Fibroblast of lung (primary cell): Measurements from ENCODE around the gene KLC1. TPM values are rescaled to one million over a fixed set of nuclear protein-coding genes. Genes with fewer than 3 reads are reported as not detected.

Source experiments
- DNase-seq, 2 donors: peaks; one replicate each; pipeline versions ENCODE4 v3.0.0 to v3.0.0-alpha.2; 2010; ENCODE audit warnings: low read depth in 2 of 2
- H2AFZ ChIP-seq: 2 replicates; pipeline ENCODE4 v1.5.1; 2012; ENCODE audit warnings: low read length, control low read depth, inconsistent platforms
- H3K27ac ChIP-seq: 2 replicates; pipeline ENCODE4 v1.5.1; 2011; ENCODE audit warnings: low read length, control low read depth; ENCODE audit not compliant: insufficient read depth
- H3K27me3 ChIP-seq: 2 replicates; pipeline ENCODE4 v1.5.1; 2011; ENCODE audit warnings: mild to moderate bottlenecking, low read length; ENCODE audit not compliant: control insufficient read depth, insufficient read depth
- H3K36me3 ChIP-seq: 2 replicates; pipeline ENCODE4 v1.5.1; 2011; ENCODE audit warnings: low read length; ENCODE audit not compliant: control insufficient read depth, insufficient read depth
- H3K4me1 ChIP-seq: 2 replicates; pipeline ENCODE4 v1.5.1; 2011; ENCODE audit warnings: low read length; ENCODE audit not compliant: control insufficient read depth, insufficient read depth; ENCODE audit errors: extremely low read depth
- H3K4me2 ChIP-seq: 2 replicates; pipeline ENCODE4 v1.5.1; 2011; ENCODE audit warnings: low read length, control low read depth; ENCODE audit not compliant: insufficient read depth; ENCODE audit errors: extremely low read depth
- H3K4me3 ChIP-seq, 4 experiments: fragments of 200-600 bp in 1 of 4; sonication (generic) in 1 of 4; replicated peaks in 1 of 4; 2 replicates each; pipeline ENCODE4 v1.5.1; 2011 to 2016; ENCODE audit warnings: low read length in 4 of 4, low read depth in 3 of 4, mild to moderate bottlenecking in 3 of 4, control low read depth in 2 of 4, inconsistent platforms in 1 of 4, mixed read lengths in 1 of 4; ENCODE audit not compliant: insufficient read depth in 1 of 4; ENCODE audit errors: control extremely low read depth in 1 of 4
- H3K79me2 ChIP-seq: 2 replicates; pipeline ENCODE4 v1.5.1; 2012; ENCODE audit warnings: mild to moderate bottlenecking, low read length, inconsistent platforms; ENCODE audit not compliant: control insufficient read depth, insufficient read depth
- H3K9ac ChIP-seq: 2 replicates; pipeline ENCODE4 v1.5.1; 2011; ENCODE audit warnings: mild to moderate bottlenecking, low read length, control low read depth; ENCODE audit not compliant: insufficient read depth
- H3K9me3 ChIP-seq: 2 replicates; pipeline ENCODE4 v1.5.1; 2012; ENCODE audit warnings: low read depth, low read length; ENCODE audit not compliant: control insufficient read depth, insufficient read depth
- H4K20me1 ChIP-seq: 2 replicates; pipeline ENCODE4 v1.5.1; 2011; ENCODE audit warnings: low read length; ENCODE audit not compliant: control insufficient read depth, insufficient read depth; ENCODE audit errors: extremely low read depth
- EZH2 ChIP-seq: IDR thresholded peaks from 2 replicates; pipeline ENCODE4 v1.5.1; 2012; ENCODE audit warnings: low read length, control low read depth, mild to moderate bottlenecking; ENCODE audit errors: missing control alignments
- polyA minus RNA-seq: library from RNA; depleted of rRNA, polyadenylated mRNA; stranded (reverse); fragments of >200 nt; gene quantifications from 2 replicates; pipeline ENCODE4 v1.2.3, GENCODE V29; 2011; ENCODE audit warnings: low replicate concordance
- polyA plus RNA-seq, 2 donors: library from polyadenylated mRNA; depleted of rRNA in 1 of 2; stranded (reverse) in 1 of 2; unstranded in 1 of 2; fragments of >200 nt; gene quantifications; 2 replicates each; pipeline ENCODE4 v1.2.1, GENCODE V29; 2011 to 2012; ENCODE audit warnings: missing spikeins in 1 of 2
- total RNA-seq: library from RNA; depleted of rRNA; stranded (reverse); fragments of >200 nt; gene quantifications from 2 replicates; pipeline ENCODE4 v1.2.1, GENCODE V29; 2014
- TF ChIP-seq, protein P1 (sequence below), 2 donors: IDR thresholded peaks in 1 of 2; conservative IDR thresholded peaks in 1 of 2; 1 replicate in 1 of 2; 2 replicates in 1 of 2; pipeline ENCODE4 v1.5.1; 2011 to 2012; ENCODE audit warnings: low read length in 2 of 2, control low read depth in 1 of 2, inconsistent platforms in 1 of 2, low read depth in 1 of 2, mild to moderate bottlenecking in 1 of 2

Gene KLC1
- 138 and 219 TPM in 2 replicates for total RNA-seq
- polyA plus RNA-seq: 180 and 185 TPM in 2 replicates
- polyA plus RNA-seq (2012): 99.9 and 103 TPM in 2 replicates
- polyA minus RNA-seq: 26.2 and 48.7 TPM in 2 replicates

DNA sequence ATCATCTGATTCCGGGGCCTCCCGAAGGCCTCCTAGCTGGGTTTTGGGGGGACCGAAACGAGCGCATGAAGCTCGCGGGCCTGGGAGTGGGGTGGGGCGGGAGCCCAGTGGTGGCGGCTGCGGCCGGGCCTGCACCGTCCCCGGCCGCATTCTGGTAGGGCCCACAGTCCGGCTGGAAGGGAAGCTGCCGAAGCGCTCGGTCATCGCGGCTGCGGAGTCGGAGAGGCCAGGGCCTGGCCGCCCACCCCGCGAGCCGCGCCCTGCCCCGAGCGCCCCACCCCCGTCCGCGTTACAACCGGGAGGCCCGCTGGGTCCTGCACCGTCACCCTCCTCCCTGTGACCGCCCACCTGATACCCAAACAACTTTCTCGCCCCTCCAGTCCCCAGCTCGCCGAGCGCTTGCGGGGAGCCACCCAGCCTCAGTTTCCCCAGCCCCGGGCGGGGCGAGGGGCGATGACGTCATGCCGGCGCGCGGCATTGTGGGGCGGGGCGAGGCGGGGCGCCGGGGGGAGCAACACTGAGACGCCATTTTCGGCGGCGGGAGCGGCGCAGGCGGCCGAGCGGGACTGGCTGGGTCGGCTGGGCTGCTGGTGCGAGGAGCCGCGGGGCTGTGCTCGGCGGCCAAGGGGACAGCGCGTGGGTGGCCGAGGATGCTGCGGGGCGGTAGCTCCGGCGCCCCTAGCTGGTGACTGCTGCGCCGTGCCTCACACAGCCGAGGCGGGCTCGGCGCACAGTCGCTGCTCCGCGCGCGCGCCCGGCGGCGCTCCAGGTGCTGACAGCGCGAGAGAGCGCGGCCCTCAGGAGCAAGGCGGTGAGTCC lies at the start of gene KLC1:
Gene KLC1 (plus strand): TSS at position 528 of the 819 bp plus-strand sequence. CDS start 25,354 bp downstream, outside the sequence.
- Histone ChIP-seq H3K27ac (peak within 1 kb of the TSS; percentile 96), H3K36me3 (no peaks in the 10 kb centered on the region), H3K9ac (peak within 1 kb of the TSS; percentile 96), H3K4me3 (peak within 1 kb of the TSS; percentile 75 to 98 (median 84)), H3K4me2 (peak within 1 kb of the TSS; percentile 96), H3K9me3 (no peaks in the 10 kb centered on the region), H3K4me1 (peaks cover 27% of the 10 kb centered on the region), H2AFZ (peak within 1 kb of the TSS; percentile 67), H4K20me1 (peaks cover 5% of the 10 kb centered on the region), H3K27me3 (no peaks in the 10 kb centered on the region), H3K79me2 (peaks cover 48% of the 10 kb centered on the region)
- peak; percentile 64 to 67 for DNase-seq
- TF ChIP-seq EZH2: no peak
- TF ChIP-seq, protein P1, sequence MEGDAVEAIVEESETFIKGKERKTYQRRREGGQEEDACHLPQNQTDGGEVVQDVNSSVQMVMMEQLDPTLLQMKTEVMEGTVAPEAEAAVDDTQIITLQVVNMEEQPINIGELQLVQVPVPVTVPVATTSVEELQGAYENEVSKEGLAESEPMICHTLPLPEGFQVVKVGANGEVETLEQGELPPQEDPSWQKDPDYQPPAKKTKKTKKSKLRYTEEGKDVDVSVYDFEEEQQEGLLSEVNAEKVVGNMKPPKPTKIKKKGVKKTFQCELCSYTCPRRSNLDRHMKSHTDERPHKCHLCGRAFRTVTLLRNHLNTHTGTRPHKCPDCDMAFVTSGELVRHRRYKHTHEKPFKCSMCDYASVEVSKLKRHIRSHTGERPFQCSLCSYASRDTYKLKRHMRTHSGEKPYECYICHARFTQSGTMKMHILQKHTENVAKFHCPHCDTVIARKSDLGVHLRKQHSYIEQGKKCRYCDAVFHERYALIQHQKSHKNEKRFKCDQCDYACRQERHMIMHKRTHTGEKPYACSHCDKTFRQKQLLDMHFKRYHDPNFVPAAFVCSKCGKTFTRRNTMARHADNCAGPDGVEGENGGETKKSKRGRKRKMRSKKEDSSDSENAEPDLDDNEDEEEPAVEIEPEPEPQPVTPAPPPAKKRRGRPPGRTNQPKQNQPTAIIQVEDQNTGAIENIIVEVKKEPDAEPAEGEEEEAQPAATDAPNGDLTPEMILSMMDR (conservative IDR thresholded peaks at IDR 0.05 in 1 of 2, IDR thresholded peaks at IDR 0.05 in 1 of 2; ENCODE audit: low read depth in 1 of 2, low read length in 2 of 2): no peak

DNA sequence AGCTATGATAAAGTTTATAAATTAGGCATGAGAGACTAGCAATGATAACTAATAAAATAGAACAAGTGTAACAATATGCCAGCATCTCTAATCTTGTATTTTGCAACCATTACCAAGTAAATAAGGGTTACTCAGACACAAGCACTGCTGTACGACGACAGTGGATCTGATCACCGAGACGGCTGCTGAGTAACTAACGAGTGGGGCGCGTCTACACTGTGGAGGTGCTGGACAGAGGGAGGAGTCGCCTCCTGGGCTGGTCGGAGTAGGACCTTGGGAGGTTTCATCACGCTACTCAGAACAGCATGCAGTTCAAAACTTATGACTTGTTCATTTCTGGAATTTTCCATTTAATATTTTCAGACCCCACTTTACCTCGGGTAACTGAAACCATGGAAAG lies 47.8 kb upstream of the KLC1 start:
- TF ChIP-seq, protein P1 (conservative IDR thresholded peaks at IDR 0.05 in 1 of 2, IDR thresholded peaks at IDR 0.05 in 1 of 2; ENCODE audit: low read depth in 1 of 2, low read length in 2 of 2): no peak
- no peak for TF ChIP-seq EZH2
- Histone ChIP-seq H3K9me3 (no peaks in the 10 kb centered on the region), H3K27ac (no peak overlapping the region), H4K20me1 (no peaks in the 10 kb centered on the region), H2AFZ (no peak overlapping the region), H3K4me2 (no peak overlapping the region), H3K4me1 (peaks cover 7% of the 10 kb centered on the region), H3K9ac (no peak overlapping the region), H3K4me3 (no peak overlapping the region), H3K79me2 (peaks cover 4% of the 10 kb centered on the region), H3K36me3 (peaks cover 5% of the 10 kb centered on the region), H3K27me3 (no peaks in the 10 kb centered on the region)
- no peak for DNase-seq

DNA sequence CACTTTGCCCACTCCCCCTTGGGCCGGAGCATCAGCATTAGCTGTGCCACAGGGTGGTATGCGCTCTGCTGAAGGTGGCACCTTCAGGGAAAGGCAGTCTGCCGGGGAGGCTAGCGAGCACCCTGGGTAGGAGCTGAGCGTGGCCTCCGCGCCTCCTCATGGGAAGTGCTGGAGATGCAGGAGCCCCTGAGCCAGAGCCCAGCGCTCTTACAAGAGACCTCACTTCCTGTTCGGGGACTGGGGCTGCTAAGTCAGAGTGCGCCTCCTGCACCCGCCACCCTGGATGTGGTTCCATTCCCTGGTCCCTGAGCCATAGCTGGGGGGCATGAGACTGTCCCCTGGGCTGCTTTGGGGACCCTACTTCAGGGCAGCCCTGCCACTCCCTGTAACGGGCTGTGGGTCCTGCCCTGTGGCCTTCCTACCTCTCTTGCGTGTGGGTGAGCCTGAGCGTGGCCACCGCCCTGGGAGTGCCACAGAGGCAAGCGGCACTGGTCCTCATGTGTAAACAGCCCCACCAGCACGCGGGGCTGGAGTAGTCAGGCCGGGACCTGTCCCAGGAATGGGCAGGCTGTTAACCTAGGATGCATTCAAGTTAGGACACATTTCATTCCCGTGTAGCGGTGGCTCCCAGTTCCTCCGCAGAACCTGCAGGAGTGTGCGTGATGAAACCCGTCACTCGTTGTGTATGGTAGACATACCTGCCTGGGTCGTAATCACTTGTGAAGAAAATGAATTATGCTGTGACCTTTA lies 46.9 kb upstream of the KLC1 start:
- no peak overlapping the region for H3K9ac ChIP-seq

More for the DNA sequence above, 46.9 kb upstream of the KLC1 start:
- peaks cover 3% of the 10 kb centered on the region for H3K79me2 ChIP-seq
- peaks cover 5% of the 10 kb centered on the region for H3K36me3 ChIP-seq
- H3K27ac ChIP-seq: no peak overlapping the region
- no peak for DNase-seq
- no peak for TF ChIP-seq EZH2
- TF ChIP-seq, protein P1 (conservative IDR thresholded peaks at IDR 0.05 in 1 of 2, IDR thresholded peaks at IDR 0.05 in 1 of 2; ENCODE audit: low read depth in 1 of 2, low read length in 2 of 2): no peak
- H3K9me3 ChIP-seq: no peaks in the 10 kb centered on the region
- no peak overlapping the region for H3K4me3 ChIP-seq
- peaks cover 4% of the 10 kb centered on the region for H3K4me1 ChIP-seq
- no peaks in the 10 kb centered on the region for H4K20me1 ChIP-seq
- H3K4me2 ChIP-seq: no peak overlapping the region
- no peak overlapping the region for H2AFZ ChIP-seq
- no peaks in the 10 kb centered on the region for H3K27me3 ChIP-seq
